Adrenal gland (tissue), 12 donors: Measurements from ENCODE around the gene C1orf116. TPM values are rescaled to one million over a fixed set of nuclear protein-coding genes. Genes with fewer than 3 reads are reported as not detected.

ENCODE experiments used
- DNase-seq, 7 donors: peaks; one replicate each; pipeline ENCODE4 v3.0.0-alpha.2; 2019 to 2020
- H3K27ac ChIP-seq, 5 donors: fragments of 200-600 bp; sonication (generic) in 4 of 5; 1 replicate in 3 of 5; 2 replicates in 2 of 5; pipeline versions ENCODE4 v1.5.1 to v1.8.0; 2016 to 2020; ENCODE audit warnings: mild to moderate bottlenecking in 1 of 5
- H3K27me3 ChIP-seq: fragments of 200-600 bp; 2 replicates; pipeline ENCODE4 v1.8.0; 2021
- H3K36me3 ChIP-seq, 2 donors: fragments of 200-600 bp; replicated peaks in 1 of 2; 1 replicate in 1 of 2; 2 replicates in 1 of 2; pipeline versions ENCODE4 v1.5.1 to v1.8.0; 2018 to 2022
- H3K4me1 ChIP-seq, 2 donors: fragments of 200-600 bp; replicated peaks in 1 of 2; 1 replicate in 1 of 2; 2 replicates in 1 of 2; pipeline versions ENCODE4 v1.5.1 to v1.8.0; 2018 to 2021
- H3K4me3 ChIP-seq, 4 donors: fragments of 200-600 bp; sonication (generic) in 3 of 4; one replicate each; pipeline ENCODE4 v1.5.1; 2016 to 2018
- H3K9me3 ChIP-seq, 3 donors: fragments of 200-600 bp; sonication (generic) in 1 of 3; replicated peaks in 1 of 3; 1 replicate in 2 of 3; 2 replicates in 1 of 3; pipeline versions ENCODE4 v1.5.1 to v1.8.0; 2016 to 2021
- POLR2A ChIP-seq, 2 donors: fragments of 450-650 bp; IDR thresholded peaks; one replicate each; pipeline ENCODE4 v1.6.1; 2017; ENCODE audit warnings: antibody characterized with exemption in 2 of 2, mild to moderate bottlenecking in 2 of 2, moderate library complexity in 1 of 2
- WGBS, 4 donors: extraction: QIAGEN DNeasy Blood & Tissue Kit in 2 of 4; methylation state at CpG; one replicate each; pipeline versions ENCODE4 v1.1.5 to v1.1.7; 2013 to 2017; 5-methylcytosine and 5-hydroxymethylcytosine counted together
- intact Hi-C, 2 donors: fragments of 100-400 bp; cut with DNase I; formaldehyde crosslinking; loops; one replicate each; pipeline versions ENCODE4 v1.14.1 to v1.15.0; 2022 to 2023
- polyA plus RNA-seq, 3 donors: library from polyadenylated mRNA; stranded (reverse); fragments of 200-250 nt in 2 of 3; fragments of 350-450 nt in 1 of 3; fragmentation: Illumina TruSeq in 1 of 3; extraction: RNeasy Lipid Tissue Mini Kit (QIAGEN cat#74804) in 1 of 3; gene quantifications; one replicate each; pipeline ENCODE4 v1.2.3, GENCODE V29; 2013 to 2014
- total RNA-seq, 9 donors: library from RNA; depleted of rRNA in 4 of 9; stranded (reverse); fragments of >200 nt in 4 of 9; fragments of 120-200 nt in 1 of 9; fragmentation: NEBNext Ultra II Directional in 1 of 9; extraction: Animal tissue kit (Norgen Biotek cat#: 25700) in 1 of 9; gene quantifications; one replicate each; pipeline versions ENCODE4 v1.1.0 to v1.2.4, GENCODE V29; 2013 to 2023
- TF ChIP-seq, protein P1 (sequence below), 6 experiments: fragments of 450-650 bp in 4 of 6; fragments of 200-600 bp in 2 of 6; sonication (generic) in 1 of 6; IDR thresholded peaks; 1 replicate in 5 of 6; 2 replicates in 1 of 6; pipeline versions ENCODE4 v1.5.1 to v1.8.0; 2016 to 2021; ENCODE audit warnings: antibody characterized with exemption in 6 of 6, mild to moderate bottlenecking in 2 of 6, moderate library complexity in 1 of 6
- donor health status: healthy with polysubstance abuse.
- donor health status: Bipolar disorder and iron deficiency.
- donor health status: DM: yes; HTN: yes; CAD: no.
- donor health status: DM: no; HTN: no; CAD: no.
- donor health status: DM: no; HTN: no; CAD: no.
- donor health status: DM: yes; HTN: yes; CAD: no.

The C1orf116 gene
- total and polyA plus RNA-seq, 12 donors: 0.11 to 3.7 (median 0.96) TPM

DNA sequence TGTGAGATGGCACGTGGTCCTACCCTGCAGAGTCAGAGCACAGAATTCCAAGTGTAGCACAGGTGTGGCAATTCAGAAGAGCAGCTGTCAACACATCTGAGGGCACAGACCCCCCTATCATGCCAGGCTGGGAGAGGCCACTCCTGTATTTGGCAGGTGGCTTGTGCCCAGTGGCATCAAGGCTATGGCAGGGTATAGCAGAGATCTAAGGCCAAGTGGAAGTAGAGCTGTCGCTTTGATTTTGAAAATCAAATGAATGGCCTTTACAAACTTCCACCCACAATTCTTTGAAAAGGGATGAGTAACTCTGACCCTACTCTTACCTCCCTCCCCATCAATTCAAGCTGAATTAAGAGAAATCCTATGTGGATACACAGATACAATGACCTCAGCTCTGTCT, 13.4 kb downstream of the C1orf116 start:
- Histone ChIP-seq H3K4me3 (no peak overlapping the region), H3K9me3 (no peaks in the 10 kb centered on the region), H3K4me1 (peaks cover 11 to 12% of the 10 kb centered on the region in 2 donors), H3K27me3 (no peaks in the 10 kb centered on the region), H3K36me3 (no peaks in the 10 kb centered on the region), H3K27ac (no peak overlapping the region)
- intact Hi-C loops: no loop called here
- WGBS, 4 donors: 74 to 95% (median 85%) methylated on average over 2 of the region's 2 CpGs
- no peak for DNase-seq
- TF ChIP-seq, protein P1, sequence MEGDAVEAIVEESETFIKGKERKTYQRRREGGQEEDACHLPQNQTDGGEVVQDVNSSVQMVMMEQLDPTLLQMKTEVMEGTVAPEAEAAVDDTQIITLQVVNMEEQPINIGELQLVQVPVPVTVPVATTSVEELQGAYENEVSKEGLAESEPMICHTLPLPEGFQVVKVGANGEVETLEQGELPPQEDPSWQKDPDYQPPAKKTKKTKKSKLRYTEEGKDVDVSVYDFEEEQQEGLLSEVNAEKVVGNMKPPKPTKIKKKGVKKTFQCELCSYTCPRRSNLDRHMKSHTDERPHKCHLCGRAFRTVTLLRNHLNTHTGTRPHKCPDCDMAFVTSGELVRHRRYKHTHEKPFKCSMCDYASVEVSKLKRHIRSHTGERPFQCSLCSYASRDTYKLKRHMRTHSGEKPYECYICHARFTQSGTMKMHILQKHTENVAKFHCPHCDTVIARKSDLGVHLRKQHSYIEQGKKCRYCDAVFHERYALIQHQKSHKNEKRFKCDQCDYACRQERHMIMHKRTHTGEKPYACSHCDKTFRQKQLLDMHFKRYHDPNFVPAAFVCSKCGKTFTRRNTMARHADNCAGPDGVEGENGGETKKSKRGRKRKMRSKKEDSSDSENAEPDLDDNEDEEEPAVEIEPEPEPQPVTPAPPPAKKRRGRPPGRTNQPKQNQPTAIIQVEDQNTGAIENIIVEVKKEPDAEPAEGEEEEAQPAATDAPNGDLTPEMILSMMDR (IDR thresholded peaks at IDR 0.05): no peak
- TF ChIP-seq POLR2A (IDR thresholded peaks at IDR 0.05): no peak

DNA sequence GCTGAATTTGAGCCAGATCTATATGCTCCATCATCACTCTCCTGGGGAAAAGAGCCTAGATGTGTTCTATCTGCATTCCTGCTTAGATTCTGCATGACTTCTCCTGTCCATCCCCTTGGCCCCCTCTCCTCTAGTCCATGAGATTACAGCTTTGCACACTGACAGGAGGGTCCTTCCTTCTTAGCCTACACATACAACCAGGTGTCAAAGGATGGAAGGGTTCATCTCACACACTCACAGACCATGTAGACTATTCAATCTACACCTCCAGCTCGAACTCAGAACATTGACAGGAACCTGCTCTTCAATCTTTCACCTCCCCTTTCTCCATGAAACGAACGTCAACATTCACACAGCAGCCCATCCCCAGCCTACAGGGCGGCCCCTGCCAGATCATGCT, 13.8 kb downstream of the C1orf116 start:
- Histone ChIP-seq H3K4me3 (no peak overlapping the region), H3K9me3 (no peaks in the 10 kb centered on the region), H3K4me1 (peaks cover 7% of the 10 kb centered on the region in 2 donors), H3K36me3 (no peaks in the 10 kb centered on the region), H3K27ac (no peak overlapping the region), H3K27me3 (no peaks in the 10 kb centered on the region)
- intact Hi-C loops: no loop called here
- WGBS, 4 donors: 87 to 100% (median 94%) methylated on average over 4 of the region's 4 CpGs
- DNase-seq: no peak
- no peak for TF ChIP-seq POLR2A (IDR thresholded peaks at IDR 0.05)
- TF ChIP-seq, protein P1 (IDR thresholded peaks at IDR 0.05): no peak

GRCh38 chr1:207017615-207018559, 14.7 kb downstream of the C1orf116 start:
- H3K27ac ChIP-seq: peak overlapping the region in 2 of 5 donors; percentile 8 to 24
- H3K27me3 ChIP-seq: no peaks in the 10 kb centered on the region
- H3K4me1 ChIP-seq: peaks cover 0 to under 1% of the 10 kb centered on the region in 2 donors
- WGBS, 4 donors: 44 to 60% (median 52%) methylated on average over 7 of the region's 7 CpGs
- intact Hi-C loops: no loop called here
- no peaks in the 10 kb centered on the region for H3K36me3 ChIP-seq
- TF ChIP-seq POLR2A (IDR thresholded peaks at IDR 0.05): no peak
- TF ChIP-seq, protein P1 (IDR thresholded peaks at IDR 0.05): no peak
- no peaks in the 10 kb centered on the region for H3K9me3 ChIP-seq
- peak; percentile 37 to 77 (median 67) for DNase-seq
- H3K4me3 ChIP-seq: no peak overlapping the region

DNA sequence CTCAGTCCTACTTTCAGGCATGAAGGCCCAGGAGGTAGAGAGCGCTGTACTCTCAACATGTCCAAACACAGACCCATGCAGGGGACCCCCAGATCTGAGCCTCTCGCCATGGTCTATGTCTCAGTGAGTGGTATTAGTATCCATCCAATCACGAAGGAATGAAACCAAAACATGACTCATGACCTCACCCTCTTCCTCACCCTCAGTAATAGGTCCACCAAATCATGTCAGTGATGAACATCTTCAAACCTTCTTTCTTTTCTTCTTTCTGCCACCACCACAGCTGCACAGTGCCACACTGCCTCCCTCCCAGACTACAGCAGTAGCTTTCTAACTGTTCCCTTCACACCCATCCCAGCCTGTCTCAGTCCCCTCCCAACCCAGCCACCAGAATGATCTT, 16.8 kb downstream of the C1orf116 start:
- intact Hi-C loops: no loop called here
- DNase-seq: no peak
- H3K9me3 ChIP-seq: no peaks in the 10 kb centered on the region
- no peaks in the 10 kb centered on the region for H3K27me3 ChIP-seq
- H3K36me3 ChIP-seq: no peaks in the 10 kb centered on the region
- H3K4me3 ChIP-seq: no peak overlapping the region
- no peak overlapping the region for H3K27ac ChIP-seq
- WGBS, 4 donors: 90 to 95% (median 91%) methylated on average over 3 of the region's 3 CpGs
- TF ChIP-seq POLR2A (IDR thresholded peaks at IDR 0.05): no peak
- TF ChIP-seq, protein P1 (IDR thresholded peaks at IDR 0.05): no peak
- no peaks in the 10 kb centered on the region for H3K4me1 ChIP-seq
